Stimulated activated CD8-positive, alpha-beta memory T cell treated with anti-CD3 and anti-CD28 coated beads, Interleukin-2, amount 100 ng/mL, for 1 hour (primary cell): ENCODE results near the gene ELANE.
"Not testable (repeated sequence)": the region's sequence is repeated elsewhere in the genome, so short reads cannot be mapped to it uniquely, and the experiment has no call there.

ENCODE experiments used
- DNase-seq, 2 donors: peaks; one replicate each; pipeline ENCODE4 v3.0.0-alpha.2; 2020; ENCODE audit warnings: low read depth in 2 of 2

ELANE gene

GRCh38 chr19:879711-880438 is 27.8 kb downstream of the ELANE start:
- no peak for DNase-seq

- DNase-seq = no peak
Measured at GRCh38 chr19:881385-882071, 29.4 kb downstream of the ELANE start.

- DNase-seq = no peak
Measured at GRCh38 chr19:882871-883497, 30.9 kb downstream of the ELANE start.

DNA sequence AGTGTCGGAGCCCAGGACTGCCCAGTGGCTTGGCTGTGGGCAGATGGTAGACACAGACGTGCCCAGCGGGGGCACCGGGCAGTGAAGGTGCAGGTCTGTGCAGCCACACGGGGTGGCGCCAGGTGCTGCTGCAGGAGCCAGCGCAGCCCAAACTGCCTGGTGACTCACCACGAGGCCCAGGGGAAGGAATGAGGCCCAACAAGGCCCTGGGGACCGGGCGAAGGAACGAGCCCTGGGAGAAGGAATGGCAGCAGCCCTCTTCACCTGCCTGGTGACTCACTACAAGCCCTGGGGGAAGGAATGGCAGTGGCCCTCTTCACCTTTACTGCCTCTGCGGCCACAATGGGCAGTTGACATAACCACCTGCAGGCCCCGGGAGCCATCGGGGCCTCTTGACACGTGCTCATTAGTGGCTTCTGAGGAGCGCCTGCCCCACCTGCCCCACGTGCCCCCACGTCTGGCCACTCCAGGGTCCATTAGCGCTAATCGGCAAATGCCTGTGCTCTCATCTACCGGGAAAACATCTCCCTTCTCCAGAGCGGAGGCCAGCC is 31.6 kb downstream of the ELANE start:
- DNase-seq = no peak

DNA sequence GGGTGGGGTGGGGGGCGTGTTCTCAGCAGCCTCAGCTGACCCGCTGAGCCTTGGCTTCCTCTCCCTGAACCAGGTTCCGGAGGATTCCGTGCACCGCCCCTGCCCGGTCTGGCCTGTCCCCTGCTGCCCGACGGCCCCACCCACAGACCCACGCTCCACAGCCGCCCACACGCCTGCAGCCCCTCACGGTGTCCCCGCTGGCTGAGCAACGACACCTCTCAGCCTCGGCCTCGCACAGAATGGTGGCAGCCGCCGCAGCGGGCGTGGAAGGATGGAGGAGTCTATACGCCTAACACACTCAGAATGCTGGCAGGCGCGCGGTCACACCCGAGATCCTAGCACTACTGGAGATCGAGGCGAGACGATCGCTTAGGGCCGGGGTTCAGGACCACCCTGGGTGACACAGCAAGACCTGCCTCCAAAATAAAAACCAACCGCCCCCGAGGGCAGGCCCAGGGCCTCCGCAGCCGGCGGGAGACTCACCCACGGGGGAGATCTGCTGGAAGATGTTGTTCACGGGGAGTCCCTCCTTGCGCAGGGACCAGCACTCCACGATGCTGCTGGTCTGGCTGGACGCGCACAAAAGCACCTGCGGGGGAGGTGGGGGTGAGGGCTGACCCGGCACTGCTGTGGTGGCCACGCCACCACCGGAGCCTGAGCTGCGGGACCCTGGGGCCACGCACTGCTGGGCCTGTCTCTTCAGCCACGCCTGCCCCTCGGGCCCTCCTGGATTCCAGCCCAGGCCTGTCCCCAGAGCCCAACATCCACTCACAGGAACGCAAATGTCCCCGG is 32.5 kb downstream of the ELANE start:
- no peak for DNase-seq

- DNase-seq = no peak
Measured at GRCh38 chr19:885536-886224, 33.6 kb downstream of the ELANE start.

GRCh38 chr19:887072-887471 is 35.0 kb downstream of the ELANE start:
- no peak for DNase-seq

DNA sequence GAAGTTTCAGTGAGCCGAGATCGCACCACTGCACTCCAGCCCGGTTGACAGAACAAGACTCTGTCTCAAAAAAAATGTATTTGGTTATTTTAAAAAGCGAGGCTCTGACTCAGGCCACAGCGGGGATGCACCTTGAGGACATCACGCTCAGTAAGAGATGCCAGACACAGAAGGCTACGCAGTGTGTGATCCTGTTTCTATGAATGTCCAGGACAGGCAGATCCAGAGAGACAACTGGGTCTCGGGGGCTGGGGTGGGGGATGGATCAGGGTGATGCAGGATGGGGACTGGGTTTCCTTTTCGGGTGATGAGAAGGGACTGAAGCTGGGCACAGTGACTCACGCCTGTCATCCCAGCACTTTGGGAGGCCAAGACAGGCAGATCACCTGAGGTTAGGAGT is 35.5 kb downstream of the ELANE start:
- DNase-seq = no peak

GRCh38 chr19:888581-889385 is 36.7 kb downstream of the ELANE start:
- peak; percentile 24 to 45 for DNase-seq

GRCh38 chr19:889662-890295 is 37.7 kb downstream of the ELANE start:
- no peak for DNase-seq

- no peak for DNase-seq
Measured at GRCh38 chr19:890831-891230, 38.7 kb downstream of the ELANE start.

GRCh38 chr19:891421-892200 is 39.5 kb downstream of the ELANE start:
- not testable (repeated sequence) for DNase-seq

GRCh38 chr19:892243-892893 is 40.3 kb downstream of the ELANE start:
- no peak for DNase-seq

DNA sequence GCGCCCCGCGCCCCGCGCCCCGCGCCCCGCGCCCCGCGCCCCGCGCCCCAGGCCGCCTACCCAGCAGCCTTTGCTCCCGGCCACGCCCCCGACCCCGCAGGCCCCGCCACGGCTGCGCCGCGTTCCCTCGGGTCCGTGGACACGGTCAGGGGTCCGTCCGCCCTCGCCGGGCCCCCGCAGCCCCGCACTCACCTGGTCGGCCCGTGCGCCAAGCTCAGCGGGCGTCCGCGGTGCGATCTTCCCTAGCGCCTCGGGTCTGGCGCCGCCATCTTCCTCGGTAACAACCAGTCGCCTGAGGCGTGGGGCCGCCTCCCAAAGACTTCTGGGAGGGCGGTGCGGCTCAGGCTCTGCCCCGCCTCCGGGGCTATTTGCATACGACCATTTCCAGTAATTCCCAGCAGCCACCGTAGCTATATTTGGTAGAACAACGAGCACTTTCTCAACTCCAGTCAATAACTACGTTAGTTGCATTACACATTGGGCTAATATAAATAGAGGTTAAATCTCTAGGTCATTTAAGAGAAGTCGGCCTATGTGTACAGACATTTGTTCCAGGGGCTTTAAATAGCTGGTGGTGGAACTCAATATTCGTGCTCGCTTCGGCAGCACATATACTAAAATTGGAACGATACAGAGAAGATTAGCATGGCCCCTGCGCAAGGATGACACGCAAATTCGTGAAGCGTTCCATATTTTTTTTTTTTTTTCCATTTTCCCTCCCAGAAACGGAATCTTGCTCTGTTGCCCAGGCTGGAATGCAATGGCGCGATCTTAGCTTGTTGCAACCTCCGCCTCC is 41.0 kb downstream of the ELANE start, which contains the start of the genes MED16 and RNU6-9:
MED16 (minus strand) TSS at position 294 of the 796 bp plus-strand sequence. CDS start 2,056 bp downstream, outside the sequence.
RNU6-9 (plus strand) TSS at position 591 of the 796 bp plus-strand sequence.
- DNase-seq = peak; percentile 74 to 81

- no peak for DNase-seq
Measured at GRCh38 chr19:896434-896833, 44.3 kb downstream of the ELANE start.

DNA sequence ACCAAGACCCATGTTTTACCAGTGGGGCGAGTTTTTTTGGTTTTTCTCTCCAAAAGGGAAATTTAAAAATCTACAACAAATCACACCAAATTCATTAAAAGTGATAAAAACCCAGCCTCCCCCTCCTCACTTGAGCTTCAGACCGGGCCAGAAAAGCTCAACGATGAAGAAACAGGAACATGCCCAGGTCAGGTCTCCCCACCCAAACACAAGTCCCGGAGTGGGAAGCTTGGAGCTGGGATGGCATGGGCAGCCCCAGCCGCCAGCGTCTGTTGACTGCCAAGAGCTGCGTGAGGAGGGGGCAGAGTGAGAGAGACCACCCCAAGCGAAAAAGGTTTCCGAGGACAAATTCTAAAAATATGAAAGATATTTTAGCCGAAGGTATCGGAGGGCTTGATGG is 44.9 kb downstream of the ELANE start:
- no peak for DNase-seq

GRCh38 chr19:897442-898039 is 45.4 kb downstream of the ELANE start:
- DNase-seq = no peak
